ACC112 (cell line): ENCODE measurements around the gene GABRR2.

Experiments used
- H2AFZ ChIP-seq: fragments of 200-600 bp; sonication (generic); one replicate; pipeline ENCODE4 v1.6.0; 2017; ENCODE audit warnings: antibody characterized with exemption, low read length; ENCODE audit not compliant: unreplicated experiment
- H3K27ac ChIP-seq: fragments of 200-600 bp; sonication (generic); 2 replicates; pipeline ENCODE4 v1.5.1; 2014; ENCODE audit warnings: low read depth, mild to moderate bottlenecking, antibody characterized with exemption, low read length, moderate library complexity
- H3K27me3 ChIP-seq: fragments of 200-600 bp; sonication (generic); 2 replicates; pipeline ENCODE4 v1.6.1; 2014; ENCODE audit warnings: mild to moderate bottlenecking, antibody characterized with exemption, low read length, moderate library complexity, mixed read lengths; ENCODE audit not compliant: insufficient read depth
- H3K36me3 ChIP-seq: fragments of 200-600 bp; sonication (generic); 2 replicates; pipeline ENCODE4 v1.6.1; 2016; ENCODE audit warnings: mild to moderate bottlenecking, antibody characterized with exemption, low read length, moderate library complexity, mixed read lengths; ENCODE audit not compliant: insufficient read depth
- H3K4me1 ChIP-seq: fragments of 200-600 bp; sonication (generic); one replicate; pipeline ENCODE4 v1.6.1; 2016; ENCODE audit warnings: low read length, mixed read lengths; ENCODE audit not compliant: insufficient read depth, unreplicated experiment, control insufficient read depth
- H3K4me3 ChIP-seq: fragments of 200-600 bp; sonication (generic); 2 replicates; pipeline ENCODE4 v1.5.1; 2014; ENCODE audit warnings: mild to moderate bottlenecking, low read depth, low read length
- H3K79me2 ChIP-seq: fragments of 200-600 bp; sonication (generic); one replicate; pipeline ENCODE4 v1.6.0; 2016; ENCODE audit warnings: low read length; ENCODE audit not compliant: control insufficient read depth, unreplicated experiment, insufficient read depth

The GABRR2 gene

DNA sequence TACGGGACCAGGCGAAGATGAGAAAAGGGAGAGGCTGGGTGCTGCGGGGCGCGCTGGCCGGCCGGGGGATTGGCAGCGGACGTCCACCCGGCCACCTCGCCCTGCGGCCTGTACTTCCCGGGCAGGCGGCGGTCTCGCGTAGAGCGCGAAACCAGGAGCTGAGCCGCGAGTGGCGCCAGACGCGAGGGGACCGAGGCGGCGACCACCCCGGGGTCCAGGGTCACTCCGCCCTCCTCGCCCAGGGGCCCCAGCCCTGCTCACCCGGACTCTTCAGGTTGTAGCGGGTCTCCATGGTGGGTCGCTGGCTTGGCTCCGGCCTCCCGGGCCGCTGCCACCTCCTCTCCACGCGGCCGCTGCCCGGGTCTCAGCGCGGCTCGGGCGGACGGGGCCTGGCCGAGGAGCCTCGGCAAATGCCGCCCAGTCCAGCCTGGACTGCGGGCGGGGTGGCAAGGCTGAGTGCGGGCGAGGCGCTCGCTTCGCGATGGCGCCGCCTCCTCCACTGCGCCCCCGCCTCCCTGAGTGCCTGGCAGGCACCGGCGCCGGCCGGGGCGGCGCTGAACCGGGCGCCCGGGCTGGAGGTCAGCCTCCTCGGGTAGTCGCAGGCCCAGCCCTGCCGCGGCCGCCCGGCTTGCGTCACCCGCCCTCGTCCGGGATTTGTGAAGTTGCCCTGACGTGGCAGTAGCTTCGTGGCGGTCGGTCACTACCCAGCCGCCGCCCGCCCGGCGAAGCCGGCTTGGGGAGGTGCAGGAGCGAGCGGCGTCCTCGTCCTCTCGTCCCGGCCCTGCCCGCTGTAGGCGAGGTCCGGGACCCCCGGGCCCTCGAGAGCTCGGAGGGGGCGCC, 37.4 kb upstream of the GABRR2 start, which contains the start of gene UBE2J1:
Gene UBE2J1, minus strand, starts transcription at position 445 of the 840 bp plus-strand sequence. Its CDS starts 153 bp downstream, at position 292.
- H3K4me1 ChIP-seq: peaks cover 26% of the 10 kb centered on the region
- peak within 1 kb of the TSS; percentile 74 for H2AFZ ChIP-seq
- H3K79me2 ChIP-seq: peaks cover 50% of the 10 kb centered on the region
- no peaks in the 10 kb centered on the region for H3K36me3 ChIP-seq
- no peaks in the 10 kb centered on the region for H3K27me3 ChIP-seq
- peak within 1 kb of the TSS; percentile 75 for H3K27ac ChIP-seq
- peak within 1 kb of the TSS; percentile 93 for H3K4me3 ChIP-seq

DNA sequence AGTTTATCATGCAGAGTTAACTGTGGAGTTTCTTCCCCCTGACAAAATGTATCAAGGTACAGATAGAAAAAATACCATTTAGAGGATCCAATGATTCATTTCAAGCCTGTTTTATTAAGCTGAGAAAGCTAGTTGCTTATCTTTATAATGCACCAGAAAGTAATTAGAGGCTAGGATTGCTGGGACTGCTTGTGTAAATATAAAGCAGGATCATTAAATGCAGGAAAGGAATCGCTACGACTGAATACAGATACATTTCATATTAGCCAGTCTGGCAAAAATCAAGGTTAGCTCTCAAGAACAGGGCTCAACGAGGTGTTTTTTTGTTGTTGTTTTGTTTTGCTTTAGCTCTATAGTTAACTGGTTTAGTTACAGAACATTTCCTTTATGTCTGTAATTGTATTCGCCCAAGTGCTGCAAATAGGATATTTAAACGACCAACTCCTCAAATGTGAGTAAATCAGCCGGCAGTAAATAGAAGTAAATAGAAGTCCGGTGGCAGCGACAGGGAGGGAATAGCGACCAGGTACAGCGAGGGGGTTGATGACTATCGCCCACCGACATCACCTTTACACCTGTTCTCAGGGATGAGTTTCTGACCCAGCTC, 36.7 kb upstream of the GABRR2 start:
- Histone ChIP-seq H3K36me3 (no peaks in the 10 kb centered on the region), H3K27ac (peak overlapping the region; percentile 75), H3K79me2 (peaks cover 56% of the 10 kb centered on the region), H3K4me1 (peaks cover 24% of the 10 kb centered on the region), H2AFZ (peak overlapping the region; percentile 35), H3K4me3 (peak overlapping the region; percentile 93), H3K27me3 (no peaks in the 10 kb centered on the region)

DNA sequence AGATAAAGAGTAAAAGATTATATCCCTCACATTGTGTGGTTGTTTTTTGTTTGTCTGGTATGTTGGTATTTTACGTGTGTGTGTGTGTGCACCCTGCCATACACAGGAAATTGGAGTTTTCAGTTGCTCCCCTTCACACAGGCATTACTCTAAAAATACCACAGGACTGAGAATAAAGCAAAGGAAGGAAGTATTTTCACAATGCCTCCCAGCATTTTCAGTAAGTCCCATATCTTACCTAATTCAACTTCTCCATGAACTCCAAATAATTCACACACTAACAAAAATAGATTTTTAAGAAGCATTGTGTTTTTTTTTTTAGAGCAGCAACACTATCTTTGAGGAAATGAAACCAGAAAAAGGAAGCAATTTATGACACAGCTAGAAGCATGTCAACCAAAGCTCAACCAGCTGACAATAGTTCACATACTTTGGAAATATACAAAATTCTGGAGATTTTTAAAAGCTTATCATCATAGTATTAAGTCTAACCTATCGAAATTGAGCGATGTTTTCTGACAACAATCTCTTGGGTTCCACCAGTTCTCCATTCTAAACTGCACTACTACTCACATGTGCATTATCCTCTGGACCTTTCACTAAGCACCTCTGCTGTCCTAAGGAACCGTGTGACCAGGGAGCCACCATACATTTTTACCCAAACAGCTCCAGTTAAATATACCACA, 35.3 kb upstream of the GABRR2 start:
- H2AFZ ChIP-seq: no peak overlapping the region
- no peaks in the 10 kb centered on the region for H3K36me3 ChIP-seq
- H3K79me2 ChIP-seq: peaks cover 69% of the 10 kb centered on the region
- no peak overlapping the region for H3K27ac ChIP-seq
- peaks cover 24% of the 10 kb centered on the region for H3K4me1 ChIP-seq
- peak overlapping the region; percentile 93 for H3K4me3 ChIP-seq
- no peaks in the 10 kb centered on the region for H3K27me3 ChIP-seq

DNA sequence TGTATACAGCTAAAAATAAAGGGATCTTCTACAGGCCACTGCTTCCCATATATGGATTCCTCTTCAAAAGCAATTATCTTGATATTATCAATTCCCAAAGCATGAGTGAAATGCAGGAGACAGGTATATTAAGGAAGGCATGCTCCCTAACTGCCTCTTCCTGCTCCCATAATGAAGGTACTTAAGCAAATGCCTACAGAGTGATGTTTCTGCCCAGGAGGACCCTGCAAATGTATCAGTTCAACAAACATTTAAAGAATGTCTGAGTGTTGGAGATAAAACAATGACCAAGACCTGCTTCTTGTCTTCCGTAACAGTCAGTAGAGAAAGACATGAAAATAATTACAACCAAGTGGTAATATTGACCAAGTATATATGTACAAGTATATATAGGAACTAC, 33.3 kb upstream of the GABRR2 start:
- Histone ChIP-seq H2AFZ (no peak overlapping the region), H3K79me2 (peaks cover 83% of the 10 kb centered on the region), H3K27me3 (no peaks in the 10 kb centered on the region), H3K36me3 (no peaks in the 10 kb centered on the region), H3K4me3 (no peak overlapping the region), H3K4me1 (peaks cover 22% of the 10 kb centered on the region), H3K27ac (no peak overlapping the region)

DNA sequence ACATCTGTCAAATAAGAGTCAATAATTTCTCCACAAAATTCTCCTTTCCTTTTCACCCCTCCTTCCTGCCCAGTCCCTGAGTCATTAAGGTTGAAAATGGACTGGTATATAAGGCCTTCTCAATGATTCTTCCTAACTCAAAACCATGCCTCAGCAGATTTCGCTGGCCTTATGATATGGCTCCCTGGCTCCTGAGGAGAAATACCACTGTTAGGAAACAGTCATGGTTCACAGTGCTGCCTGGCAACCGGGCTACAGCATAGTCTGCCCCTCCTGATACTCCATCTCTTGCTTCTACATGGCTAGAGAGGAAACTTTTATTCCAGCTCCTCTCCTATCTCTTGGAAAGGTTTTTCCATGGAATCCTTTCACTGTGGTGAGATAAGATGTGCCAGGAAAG, 32.7 kb upstream of the GABRR2 start:
- Histone ChIP-seq H3K4me1 (peaks cover 20% of the 10 kb centered on the region), H3K79me2 (peaks cover 84% of the 10 kb centered on the region), H3K36me3 (no peaks in the 10 kb centered on the region), H3K27me3 (no peaks in the 10 kb centered on the region), H2AFZ (no peak overlapping the region), H3K27ac (no peak overlapping the region), H3K4me3 (no peak overlapping the region)

DNA sequence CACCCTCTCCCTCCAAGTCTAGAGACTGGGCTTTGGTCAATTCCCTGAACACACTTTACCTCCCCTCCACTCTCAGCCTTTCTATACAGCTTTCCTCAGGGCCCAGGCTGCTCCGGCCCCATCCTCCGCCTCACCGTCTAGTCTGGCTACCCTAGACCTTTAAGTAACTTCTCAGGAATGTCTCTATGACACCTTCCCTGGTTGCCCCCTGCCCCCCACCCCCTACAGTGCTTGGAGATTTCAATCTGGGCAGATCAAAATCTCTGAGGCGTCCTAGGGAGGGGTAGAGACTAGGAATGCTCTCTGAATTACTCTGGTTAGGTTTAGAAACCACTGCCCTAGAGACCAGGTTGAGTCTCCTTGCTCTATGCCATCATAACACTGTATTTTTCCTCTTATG, 31.3 kb upstream of the GABRR2 start:
- peaks cover 20% of the 10 kb centered on the region for H3K4me1 ChIP-seq
- H3K79me2 ChIP-seq: peaks cover 78% of the 10 kb centered on the region
- H3K4me3 ChIP-seq: no peak overlapping the region
- H3K27ac ChIP-seq: no peak overlapping the region
- peaks cover 7% of the 10 kb centered on the region; the same call in 1 of the 2 replicates for H3K36me3 ChIP-seq
- H3K27me3 ChIP-seq: no peaks in the 10 kb centered on the region
- no peak overlapping the region for H2AFZ ChIP-seq

DNA sequence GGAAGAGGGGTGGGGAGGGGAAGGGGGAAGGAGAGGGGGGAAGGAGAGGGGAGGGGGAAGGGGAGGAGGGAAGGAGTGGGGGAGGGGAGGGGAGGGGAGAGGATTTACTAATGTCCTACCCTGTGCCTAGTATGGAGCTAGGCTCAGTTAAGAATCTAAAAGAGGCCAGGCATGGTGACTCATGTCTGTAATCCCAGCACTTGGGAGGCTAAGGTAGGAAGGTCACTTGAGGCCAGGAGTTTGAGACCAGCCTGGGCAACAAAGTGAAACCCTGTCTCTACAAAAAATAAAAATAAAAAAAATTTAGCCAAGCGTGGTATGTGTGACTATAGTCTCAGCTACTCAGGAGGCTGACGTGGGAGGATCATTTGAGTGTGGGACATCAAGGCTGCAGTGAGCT, 24.5 kb upstream of the GABRR2 start:
- H3K79me2 ChIP-seq: peaks cover 14% of the 10 kb centered on the region

DNA sequence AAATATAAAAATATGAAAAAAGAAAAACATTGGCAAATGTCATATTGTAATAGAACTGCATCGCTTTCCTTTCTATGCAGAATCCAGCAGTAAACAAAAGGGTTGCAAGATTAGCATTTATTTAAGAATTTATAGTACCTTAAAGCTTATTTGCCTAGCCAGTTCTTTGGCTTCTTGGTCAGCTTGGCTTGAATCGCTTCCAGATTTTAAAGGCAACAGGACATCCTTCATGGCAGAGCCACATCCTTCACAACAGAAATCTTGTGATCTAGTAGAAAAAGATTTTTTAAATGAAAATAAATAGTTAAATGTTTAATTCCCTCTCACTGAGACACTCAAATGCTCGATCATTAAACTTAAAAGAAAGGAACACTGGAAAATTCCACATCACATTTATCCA, 20.1 kb upstream of the GABRR2 start:
- Histone ChIP-seq H3K4me3 (no peak overlapping the region), H3K27ac (no peak overlapping the region), H3K27me3 (no peaks in the 10 kb centered on the region), H3K36me3 (peaks cover 27% of the 10 kb centered on the region), H2AFZ (no peak overlapping the region), H3K4me1 (no peaks in the 10 kb centered on the region), H3K79me2 (peaks cover 2% of the 10 kb centered on the region)

More for the DNA sequence above, 24.5 kb upstream of the GABRR2 start:
- no peak overlapping the region for H3K27ac ChIP-seq
- no peaks in the 10 kb centered on the region for H3K4me1 ChIP-seq
- H3K36me3 ChIP-seq: peaks cover 28% of the 10 kb centered on the region
- H3K27me3 ChIP-seq: no peaks in the 10 kb centered on the region
- no peak overlapping the region for H3K4me3 ChIP-seq
- H2AFZ ChIP-seq: no peak overlapping the region

DNA sequence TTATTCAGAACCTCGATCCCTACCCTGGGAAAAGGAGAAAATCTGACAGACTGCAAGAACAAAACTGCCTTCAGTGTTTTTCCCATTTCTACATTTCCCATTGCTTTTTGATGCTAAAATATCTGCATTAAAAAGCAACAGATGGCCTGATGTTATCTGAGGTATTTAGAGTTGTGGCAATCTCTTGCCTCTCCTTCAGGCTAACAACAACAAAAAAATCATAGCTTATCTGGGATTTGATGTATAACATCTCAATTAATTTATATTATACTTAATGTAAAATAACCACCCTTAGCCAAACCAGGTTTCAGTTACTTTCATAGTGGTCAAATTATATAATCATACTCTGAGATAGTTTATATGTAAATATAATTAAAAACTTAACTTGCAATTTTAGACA, 15.8 kb upstream of the GABRR2 start:
- Histone ChIP-seq H2AFZ (no peak overlapping the region), H3K27me3 (no peaks in the 10 kb centered on the region), H3K4me1 (no peaks in the 10 kb centered on the region), H3K79me2 (no peaks in the 10 kb centered on the region), H3K4me3 (no peak overlapping the region), H3K36me3 (peaks cover 23% of the 10 kb centered on the region), H3K27ac (no peak overlapping the region)

DNA sequence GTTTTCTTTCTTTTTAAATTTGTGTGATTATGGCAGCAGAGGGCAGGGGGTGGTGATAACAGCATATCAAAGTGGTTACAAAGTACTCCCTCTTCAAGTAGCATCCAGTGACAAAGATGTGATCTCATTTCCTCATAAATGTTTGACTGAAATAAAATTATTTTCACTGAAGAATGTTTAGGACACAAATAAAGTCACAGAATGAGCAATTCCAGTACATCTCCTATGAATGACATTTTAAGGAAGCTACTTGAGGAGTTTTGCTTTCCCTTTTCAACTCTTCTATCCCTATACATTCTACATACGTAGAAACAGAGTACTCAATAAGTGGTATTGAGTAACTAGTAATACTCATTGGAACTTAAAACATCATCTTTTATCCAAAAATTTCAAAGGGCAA, 13.9 kb upstream of the GABRR2 start:
- H3K4me3 ChIP-seq: no peak overlapping the region
- peaks cover 22% of the 10 kb centered on the region for H3K36me3 ChIP-seq

More for the DNA sequence above, 13.9 kb upstream of the GABRR2 start:
- Histone ChIP-seq H3K4me1 (peaks cover 2% of the 10 kb centered on the region), H3K27me3 (no peaks in the 10 kb centered on the region), H3K27ac (no peak overlapping the region), H3K79me2 (no peaks in the 10 kb centered on the region), H2AFZ (no peak overlapping the region)
